ENCODE measurements around the gene PPP4R3A.
A peak's percentile ranks its signal among the peaks of the same experiment; 100 is the strongest.
"Not testable (repeated sequence)": the region's sequence is repeated elsewhere in the genome, so short reads cannot be mapped to it uniquely, and the experiment has no call there.

Gene PPP4R3A

GRCh38 chr14:91429385-91429784, 80.7 kb downstream of the PPP4R3A start:
- no peak for DNase-seq

DNA sequence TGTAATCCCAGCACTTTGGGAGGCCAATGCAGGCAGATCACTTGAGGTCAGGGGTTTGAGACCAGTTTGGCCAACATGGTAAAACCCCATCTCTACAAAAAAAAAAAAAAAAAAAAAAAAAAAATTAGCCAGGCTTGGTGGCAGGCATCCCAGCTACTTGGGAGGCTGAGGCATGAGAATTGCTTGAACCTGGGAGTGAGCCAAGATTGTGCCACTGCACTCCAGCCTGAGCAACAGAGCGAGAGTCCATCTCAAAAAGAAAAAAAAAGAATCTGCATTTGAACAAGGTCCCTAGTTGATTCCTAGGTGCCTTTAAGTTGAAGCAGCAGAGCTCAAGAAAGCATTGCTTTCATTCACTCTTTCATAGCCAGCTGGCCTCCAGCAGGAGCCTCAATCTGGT, 81.2 kb downstream of the PPP4R3A start:
- DNase-seq: not testable (repeated sequence)

GRCh38 chr14:91425531-91425944, 84.6 kb downstream of the PPP4R3A start:
- DNase-seq: peak; percentile 55

- peak; percentile 19 for DNase-seq
Measured at GRCh38 chr14:91424813-91425530, 85.1 kb downstream of the PPP4R3A start.

DNA sequence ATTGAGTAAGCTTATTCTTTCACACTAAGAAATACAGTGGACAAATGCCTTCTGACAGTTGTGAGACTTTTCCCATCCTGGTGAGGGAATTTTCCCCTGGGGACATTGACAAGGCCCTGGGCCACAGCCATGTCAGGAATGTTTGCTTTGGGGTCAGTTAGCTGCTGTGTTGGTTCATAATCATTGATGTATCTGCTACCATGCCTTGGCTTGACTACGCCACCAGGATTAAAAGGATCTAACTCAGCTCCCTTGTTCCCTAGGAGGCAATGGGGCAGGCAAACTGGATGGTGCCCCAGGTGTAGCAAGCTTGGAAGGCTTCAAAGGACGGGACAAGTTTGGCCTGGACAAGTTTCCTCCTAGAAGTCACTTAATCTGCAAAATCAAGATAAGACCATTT, 89.4 kb downstream of the PPP4R3A start:
- DNase-seq: no peak

DNA sequence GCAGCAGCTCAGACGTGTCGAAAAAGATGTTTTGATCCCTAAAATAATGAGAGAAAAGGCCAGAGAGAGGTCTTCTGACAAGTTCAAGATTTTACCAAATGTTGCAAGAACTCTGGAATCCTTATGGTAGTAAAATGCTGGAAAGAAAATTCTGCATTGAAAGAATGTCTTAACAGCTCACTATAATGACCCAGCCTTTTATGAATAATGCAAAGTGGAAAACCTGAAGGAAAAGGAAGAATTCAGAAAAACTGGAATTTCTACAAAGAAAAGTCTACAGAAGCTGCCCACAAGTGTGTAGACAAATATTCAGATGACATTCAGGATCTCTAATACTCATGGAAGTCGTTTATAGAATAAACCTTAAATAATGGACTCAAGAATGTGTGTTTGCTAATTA, 90.7 kb downstream of the PPP4R3A start:
- DNase-seq: no peak

DNA sequence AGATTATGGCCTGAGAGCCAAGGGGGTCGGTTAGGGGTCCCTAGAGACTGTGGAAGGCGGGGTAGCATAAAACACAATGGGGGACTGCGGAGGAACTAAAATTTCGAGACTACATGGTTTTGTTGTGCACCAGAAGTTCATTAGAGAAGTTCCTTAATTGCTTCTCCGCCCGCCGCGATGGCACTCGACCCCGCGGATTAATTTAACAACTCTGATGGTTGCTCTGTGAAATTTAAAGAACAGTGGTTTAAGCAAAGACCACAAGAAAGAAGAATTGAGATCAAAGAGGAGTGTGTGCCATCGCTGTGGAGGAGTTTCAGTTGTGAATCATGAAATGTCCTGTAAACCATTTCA, 91.1 kb downstream of the PPP4R3A start:
- no peak for DNase-seq

DNA sequence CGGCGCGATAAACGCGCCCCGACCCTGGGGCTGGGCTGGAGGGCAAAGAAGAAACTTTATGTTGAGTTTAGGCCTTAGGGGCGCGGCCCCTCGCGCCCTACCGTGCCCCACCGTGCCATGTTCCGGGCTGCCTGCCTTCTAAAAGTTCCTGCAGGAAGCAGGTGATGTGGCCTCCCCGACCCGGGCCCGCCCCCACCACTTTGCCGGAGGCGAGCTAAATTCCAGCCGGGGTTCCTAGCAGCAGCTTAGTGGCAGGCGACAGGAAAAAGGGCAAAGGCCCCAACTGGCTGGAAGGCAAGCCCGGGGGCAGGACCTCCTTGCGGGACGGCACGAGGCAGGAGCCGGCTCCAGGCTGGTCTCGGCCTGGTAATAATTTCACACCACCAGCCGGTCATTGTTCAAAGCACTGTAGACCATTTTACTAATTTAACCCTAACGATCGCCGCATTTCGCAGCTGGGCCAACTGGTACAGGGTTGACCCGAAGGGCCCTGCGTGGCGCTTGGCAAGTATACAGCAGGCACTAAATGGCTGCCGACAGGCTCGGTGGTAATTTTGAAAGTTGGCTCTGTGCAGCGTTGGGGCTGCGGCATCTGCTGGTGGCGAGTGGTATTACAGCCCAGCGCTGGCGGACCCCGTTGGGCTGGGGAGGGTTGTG, 91.6 kb downstream of the PPP4R3A start:
- DNase-seq: peak; percentile 74

- DNase-seq: peak; percentile 80
Measured at GRCh38 chr14:91417983-91418386, 92.1 kb downstream of the PPP4R3A start.

DNA sequence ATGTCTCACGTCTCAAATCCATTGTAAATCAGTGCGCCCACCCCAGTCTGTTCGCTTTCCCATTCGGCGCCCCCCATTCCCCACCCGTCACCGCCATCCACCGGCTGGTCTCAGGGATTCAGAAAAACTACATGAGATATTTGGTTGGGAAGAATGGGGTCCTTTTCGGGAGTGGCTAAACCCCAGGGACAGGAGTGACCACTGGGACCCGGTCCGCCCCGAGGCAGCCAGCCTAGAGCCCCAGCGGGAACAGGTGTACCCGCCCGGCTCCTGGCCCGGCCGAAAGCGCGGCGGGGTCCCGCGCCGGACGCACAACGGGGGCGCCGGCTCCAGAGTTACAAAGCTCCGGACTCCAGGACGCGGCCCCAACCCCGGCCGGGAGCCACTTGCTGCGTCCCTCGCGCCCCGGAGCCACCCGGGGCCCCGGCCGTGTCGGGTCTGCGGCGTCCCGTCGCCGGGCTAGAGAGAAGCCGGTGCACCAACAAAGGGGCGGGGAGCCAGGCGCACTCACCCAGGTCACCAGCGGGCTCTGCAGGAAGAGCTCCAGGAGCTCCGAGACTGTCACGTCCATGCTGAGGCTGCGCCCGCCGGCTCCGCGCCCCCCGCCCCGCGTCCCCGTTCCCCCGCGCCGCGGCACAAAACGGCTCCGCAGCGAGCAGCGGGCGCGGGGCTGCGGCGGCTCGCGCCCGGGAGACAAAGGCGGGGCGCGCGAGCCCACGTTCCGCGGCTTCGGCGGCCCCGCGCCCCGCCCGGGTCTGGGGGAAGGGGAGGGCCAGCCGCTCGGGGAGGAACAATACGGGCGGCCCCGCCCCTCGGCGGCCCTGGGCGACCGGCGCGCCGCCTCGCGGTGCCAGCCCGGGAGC, 92.8 kb downstream of the PPP4R3A start, which contains the start of gene CCDC88C:
Gene CCDC88C, minus strand, starts transcription at position 701 of the 863 bp plus-strand sequence. Its CDS starts 130 bp downstream, at position 571.
- peak; percentile 79 for DNase-seq

GRCh38 chr14:91416744-91417119, 93.4 kb downstream of the PPP4R3A start:
- DNase-seq: peak; percentile 32

- peak; percentile 47 for DNase-seq
Measured at GRCh38 chr14:91415794-91416743, 94.0 kb downstream of the PPP4R3A start.

DNA sequence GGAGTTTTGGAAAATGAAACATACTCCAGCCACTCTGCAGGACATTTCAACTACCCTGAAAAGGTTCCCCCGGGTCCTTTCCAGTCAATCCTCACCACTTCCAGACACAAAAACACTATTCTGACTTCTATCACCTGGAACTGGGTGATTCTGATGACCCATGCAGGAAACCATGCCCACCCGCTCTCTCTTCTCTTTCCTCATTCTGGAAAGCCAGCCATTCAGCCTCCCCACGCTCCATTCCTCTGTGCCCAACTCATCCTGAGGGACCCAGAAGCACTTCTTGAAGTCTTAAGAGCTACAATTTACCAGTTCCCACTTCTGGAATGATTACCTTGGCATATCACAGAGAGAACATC, 95.7 kb downstream of the PPP4R3A start:
- no peak for DNase-seq

GRCh38 chr14:91413547-91414474, 96.3 kb downstream of the PPP4R3A start:
- no peak for DNase-seq

GRCh38 chr14:91412939-91413338, 97.2 kb downstream of the PPP4R3A start:
- no peak for DNase-seq

GRCh38 chr14:91410771-91411536, 99.2 kb downstream of the PPP4R3A start:
- no peak for DNase-seq

GRCh38 chr14:91409928-91410718, 100.0 kb downstream of the PPP4R3A start:
- no peak for DNase-seq

DNA sequence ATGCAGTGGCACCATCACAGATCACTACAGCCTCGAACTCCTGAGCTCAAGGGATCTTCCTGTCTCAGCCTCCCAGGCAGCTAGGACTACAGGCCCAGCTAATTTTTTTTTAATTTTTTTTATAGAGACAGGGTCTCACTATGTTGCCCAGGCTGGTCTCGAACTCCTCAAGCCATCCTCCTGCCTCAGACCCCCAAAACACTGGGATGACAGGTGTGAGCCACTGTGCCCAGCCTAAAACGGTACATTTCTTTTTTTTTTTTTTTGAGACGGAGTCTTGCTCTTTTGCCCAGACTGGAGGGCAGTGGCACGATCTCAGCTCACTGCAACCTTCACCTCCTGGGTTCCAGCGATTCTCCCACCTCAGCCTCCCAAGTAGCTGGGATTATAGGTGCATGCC, 100.9 kb downstream of the PPP4R3A start:
- DNase-seq: not testable (repeated sequence)

Measured in hematopoietic multipotent progenitor cell treated with erythropoietin and hydrocortisone succinate and interleukin-3 and kit ligand, for 8 days (in vitro differentiated cells).